ENCODE measurements around the gene C1QL2.

DNA sequence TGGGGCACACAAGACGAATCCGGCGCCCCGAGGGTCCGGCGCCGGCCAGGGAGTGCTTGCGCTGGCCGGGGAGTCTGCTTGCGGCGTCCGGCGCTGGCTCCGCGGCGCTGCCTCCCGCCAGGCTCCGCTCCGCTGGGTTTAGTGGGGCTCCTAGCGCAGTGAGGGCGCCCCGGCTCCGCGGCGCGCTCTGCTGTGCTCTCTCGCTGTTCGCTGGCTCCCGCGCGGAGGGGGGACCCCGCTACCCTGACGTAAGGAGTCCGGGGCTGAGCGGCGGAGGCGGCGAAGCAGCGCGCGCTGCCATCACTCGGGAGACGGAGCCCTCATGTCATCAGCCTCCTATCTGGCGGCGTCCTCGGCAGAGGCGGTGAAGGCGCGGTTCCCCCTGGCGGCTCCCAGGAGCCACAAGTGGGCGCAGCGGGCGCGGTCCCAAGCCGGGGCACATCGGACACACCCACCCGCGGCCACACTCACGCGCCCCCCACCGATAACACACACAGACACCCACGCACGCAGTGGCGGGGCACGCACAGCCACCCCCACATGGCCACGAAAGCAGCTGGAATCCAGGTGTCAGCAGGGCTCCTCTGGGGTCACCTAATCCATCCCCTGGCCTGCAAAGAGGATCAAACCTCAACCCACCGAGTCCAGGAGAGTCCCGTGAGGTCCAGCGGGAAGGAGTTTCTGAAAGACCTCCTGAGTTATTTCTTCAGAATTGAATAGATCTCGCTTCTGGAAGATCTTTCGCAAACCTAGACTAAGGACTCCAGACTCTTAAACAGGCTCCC lies at the start of gene C1QL2:
- no peak for TF ChIP-seq POLR2A (IDR thresholded peaks at IDR 0.05; ENCODE audit: low read depth, low read length)
- no peak for TF ChIP-seq POLR2AphosphoS5 (IDR thresholded peaks at IDR 0.05; ENCODE audit: low read depth, low read length)
- no peak for TF ChIP-seq TAF1 (IDR thresholded peaks at IDR 0.05; ENCODE audit: borderline replicate concordance, low read depth, low read length)

All from GM12892 (cell line).